Activated gamma-delta T cell (primary cell): ENCODE data around the gene OR6C76.

Experiments used
- DNase-seq: peaks from one replicate; lab custom pipeline; 2025; lab: John Stamatoyannopoulos, UW

OR6C76 gene

GRCh38 chr12:55469291-55469690 is 43.2 kb downstream of the OR6C76 start:
- DNase-seq, result no peak

- no peak for DNase-seq
These were observed 44.2 kb downstream of the OR6C76 start, which contains the start of gene OR6C70 for GRCh38 chr12:55470088-55470829. OR6C70 (minus strand) TSS chr12:55470138; CDS start chr12:55470138, 0 bp downstream.

GRCh38 chr12:55472264-55472663 is 46.2 kb downstream of the OR6C76 start:
- DNase-seq, result no peak
